Memory B cell (primary cell): ENCODE measurements around the gene SLC25A17.
"Not testable (repeated sequence)": the region's sequence is repeated elsewhere in the genome, so short reads cannot be mapped to it uniquely, and the experiment has no call there.

Experiments used
- ATAC-seq: fragments of 150-1000 bp; cut with Tn5 transposase; 2 replicates; pipeline ENCODE4 v1.10.0; 2021; ENCODE audit warnings: low read depth, mild to moderate bottlenecking, moderate library complexity
- DNase-seq, 2 donors: peaks; one replicate each; pipeline ENCODE4 v3.0.0; 2022; ENCODE audit warnings: low spot score in 2 of 2
- H3K27ac Mint-ChIP-seq: one replicate; pipeline ENCODE4 v1.8.0; 2022; ENCODE audit warnings: mild to moderate bottlenecking, moderate library complexity, mixed read lengths
- H3K27me3 Mint-ChIP-seq: one replicate; pipeline ENCODE4 v1.8.0; 2022; ENCODE audit warnings: mixed read lengths
- H3K36me3 Mint-ChIP-seq: one replicate; pipeline ENCODE4 v1.8.0; 2022; ENCODE audit warnings: mild to moderate bottlenecking, mixed read lengths
- H3K4me1 Mint-ChIP-seq: one replicate; pipeline ENCODE4 v1.8.0; 2022; ENCODE audit warnings: mixed read lengths
- H3K4me3 Mint-ChIP-seq: one replicate; pipeline ENCODE4 v1.8.0; 2022; ENCODE audit warnings: mild to moderate bottlenecking, moderate library complexity, mixed read lengths
- H3K9me3 Mint-ChIP-seq: one replicate; pipeline ENCODE4 v1.8.0; 2022; ENCODE audit warnings: mixed read lengths

The SLC25A17 gene

GRCh38 chr22:40728731-40729189, 90.4 kb downstream of the SLC25A17 start:
- peaks cover 14% of the 10 kb centered on the region for H3K4me1 Mint-ChIP-seq
- DNase-seq: no peak
- no peaks in the 10 kb centered on the region for H3K36me3 Mint-ChIP-seq
- no peaks in the 10 kb centered on the region for H3K9me3 Mint-ChIP-seq
- H3K27me3 Mint-ChIP-seq: peaks cover 5% of the 10 kb centered on the region
- no peak overlapping the region for H3K27ac Mint-ChIP-seq
- ATAC-seq: no peak
- H3K4me3 Mint-ChIP-seq: no peak overlapping the region

GRCh38 chr22:40727964-40728615, 91.1 kb downstream of the SLC25A17 start:
- H3K4me1 Mint-ChIP-seq: peaks cover 14% of the 10 kb centered on the region
- ATAC-seq (no peak), DNase-seq (no peak)
- H3K36me3 Mint-ChIP-seq: peaks cover 3% of the 10 kb centered on the region
- H3K27ac Mint-ChIP-seq: no peak overlapping the region
- no peak overlapping the region for H3K4me3 Mint-ChIP-seq
- H3K27me3 Mint-ChIP-seq: peaks cover 10% of the 10 kb centered on the region
- H3K9me3 Mint-ChIP-seq: no peaks in the 10 kb centered on the region

GRCh38 chr22:40727070-40727963, 91.8 kb downstream of the SLC25A17 start:
- Mint-ChIP-seq H3K27me3 (peaks cover 9% of the 10 kb centered on the region), H3K4me1 (peaks cover 13% of the 10 kb centered on the region), H3K27ac (no peak overlapping the region), H3K36me3 (peaks cover 3% of the 10 kb centered on the region), H3K4me3 (no peak overlapping the region), H3K9me3 (no peaks in the 10 kb centered on the region)
- ATAC-seq: no peak
- no peak for DNase-seq

GRCh38 chr22:40726514-40726913, 92.6 kb downstream of the SLC25A17 start:
- peak overlapping the region; percentile 5 for H3K4me3 Mint-ChIP-seq
- no peak overlapping the region for H3K27ac Mint-ChIP-seq
- H3K4me1 Mint-ChIP-seq: peaks cover 13% of the 10 kb centered on the region
- ATAC-seq (peak; percentile 98), DNase-seq (peak in 1 of 2 donors; percentile 18)
- H3K9me3 Mint-ChIP-seq: no peaks in the 10 kb centered on the region
- H3K27me3 Mint-ChIP-seq: peaks cover 13% of the 10 kb centered on the region
- H3K36me3 Mint-ChIP-seq: peaks cover 3% of the 10 kb centered on the region

GRCh38 chr22:40723396-40723933, 95.7 kb downstream of the SLC25A17 start:
- peaks cover 3% of the 10 kb centered on the region for H3K36me3 Mint-ChIP-seq
- ATAC-seq: no peak
- H3K27ac Mint-ChIP-seq: no peak overlapping the region
- no peak overlapping the region for H3K4me3 Mint-ChIP-seq
- peaks cover 9% of the 10 kb centered on the region for H3K4me1 Mint-ChIP-seq
- H3K9me3 Mint-ChIP-seq: no peaks in the 10 kb centered on the region
- no peak for DNase-seq
- H3K27me3 Mint-ChIP-seq: peaks cover 17% of the 10 kb centered on the region

GRCh38 chr22:40721266-40721665, 97.9 kb downstream of the SLC25A17 start:
- peaks cover 5% of the 10 kb centered on the region for H3K4me1 Mint-ChIP-seq
- DNase-seq (no peak), ATAC-seq (no peak)
- H3K36me3 Mint-ChIP-seq: peaks cover 3% of the 10 kb centered on the region
- no peak overlapping the region for H3K4me3 Mint-ChIP-seq
- H3K9me3 Mint-ChIP-seq: no peaks in the 10 kb centered on the region
- no peak overlapping the region for H3K27ac Mint-ChIP-seq
- peaks cover 17% of the 10 kb centered on the region for H3K27me3 Mint-ChIP-seq

- DNase-seq: no peak
- Mint-ChIP-seq H3K27me3 (peaks cover 17% of the 10 kb centered on the region), H3K4me3 (no peak overlapping the region), H3K36me3 (peaks cover 3% of the 10 kb centered on the region), H3K4me1 (peaks cover 5% of the 10 kb centered on the region), H3K27ac (no peak overlapping the region), H3K9me3 (no peaks in the 10 kb centered on the region)
- no peak for ATAC-seq
Measured at GRCh38 chr22:40720538-40721256, 98.4 kb downstream of the SLC25A17 start.

GRCh38 chr22:40720156-40720537, 99.0 kb downstream of the SLC25A17 start:
- H3K9me3 Mint-ChIP-seq: not testable (repeated sequence)

More at GRCh38 chr22:40720156-40720537, 99.0 kb downstream of the SLC25A17 start:
- not testable (repeated sequence) for H3K4me3 Mint-ChIP-seq, H3K36me3 Mint-ChIP-seq, ATAC-seq, H3K4me1 Mint-ChIP-seq, DNase-seq, H3K27ac Mint-ChIP-seq
- H3K27me3 Mint-ChIP-seq: peaks cover 17% of the 10 kb centered on the region
